ENCODE measurements around the gene EPB41L2.
"Not testable (repeated sequence)": the region's sequence is repeated elsewhere in the genome, so short reads cannot be mapped to it uniquely, and the experiment has no call there.

The EPB41L2 gene

GRCh38 chr6:130811932-130812331 is 251.1 kb downstream of the EPB41L2 start:
- H3K4me2 ChIP-seq (ENCODE audit: low read length) = no peak overlapping the region
- H3K4me1 ChIP-seq = no peaks in the 10 kb centered on the region
- no peak overlapping the region for H2AFZ ChIP-seq
- H3K9me3 ChIP-seq (ENCODE audit: control insufficient read depth, low read length) = no peaks in the 10 kb centered on the region
- H3K36me3 ChIP-seq (ENCODE audit: control insufficient read depth, insufficient read depth, low read length) = no peaks in the 10 kb centered on the region
- no peak overlapping the region for H3K27ac ChIP-seq
- H3K9ac ChIP-seq = no peak overlapping the region
- no peak for TF ChIP-seq CTCF (IDR thresholded peaks at IDR 0.05)
- no peak overlapping the region for H3K4me3 ChIP-seq (ENCODE audit: low read depth, low read length)
- no peaks in the 10 kb centered on the region for H3K27me3 ChIP-seq (ENCODE audit: control insufficient read depth, insufficient read depth, low read length)
- H3K79me2 ChIP-seq = no peaks in the 10 kb centered on the region

- Histone ChIP-seq H3K4me1 (no peaks in the 10 kb centered on the region), H3K9me3 (ENCODE audit: control insufficient read depth, low read length) (no peaks in the 10 kb centered on the region), H3K4me3 (ENCODE audit: low read depth, low read length) (no peak overlapping the region), H2AFZ (no peak overlapping the region), H3K36me3 (ENCODE audit: control insufficient read depth, insufficient read depth, low read length) (no peaks in the 10 kb centered on the region), H3K27ac (no peak overlapping the region), H3K4me2 (ENCODE audit: low read length) (no peak overlapping the region), H3K9ac (no peak overlapping the region), H3K79me2 (no peaks in the 10 kb centered on the region), H3K27me3 (ENCODE audit: control insufficient read depth, insufficient read depth, low read length) (no peaks in the 10 kb centered on the region)
- no peak for TF ChIP-seq CTCF (IDR thresholded peaks at IDR 0.05)
Observed at GRCh38 chr6:130810307-130811030, 252.6 kb downstream of the EPB41L2 start.

GRCh38 chr6:130801368-130801767 is 261.7 kb downstream of the EPB41L2 start:
- H3K27ac ChIP-seq; H3K27me3 ChIP-seq (ENCODE audit: control insufficient read depth, insufficient read depth, low read length); H3K79me2 ChIP-seq; H2AFZ ChIP-seq; H3K4me3 ChIP-seq (ENCODE audit: low read depth, low read length); H3K4me1 ChIP-seq; H3K36me3 ChIP-seq (ENCODE audit: control insufficient read depth, insufficient read depth, low read length); H3K9me3 ChIP-seq (ENCODE audit: control insufficient read depth, low read length); H3K4me2 ChIP-seq (ENCODE audit: low read length); H3K9ac ChIP-seq: not testable (repeated sequence)

GRCh38 chr6:130797061-130797460 is 266.0 kb downstream of the EPB41L2 start:
- Histone ChIP-seq H3K4me1 (no peaks in the 10 kb centered on the region), H3K4me2 (ENCODE audit: low read length) (no peak overlapping the region), H3K36me3 (ENCODE audit: control insufficient read depth, insufficient read depth, low read length) (no peaks in the 10 kb centered on the region), H3K27ac (no peak overlapping the region), H3K4me3 (ENCODE audit: low read depth, low read length) (no peak overlapping the region), H3K27me3 (ENCODE audit: control insufficient read depth, insufficient read depth, low read length) (no peaks in the 10 kb centered on the region), H3K79me2 (no peaks in the 10 kb centered on the region), H2AFZ (no peak overlapping the region), H3K9ac (no peak overlapping the region), H3K9me3 (ENCODE audit: control insufficient read depth, low read length) (peaks cover 7% of the 10 kb centered on the region)
- no peak for TF ChIP-seq CTCF (IDR thresholded peaks at IDR 0.05)

- H3K4me1 ChIP-seq = no peaks in the 10 kb centered on the region
- H3K4me3 ChIP-seq (ENCODE audit: low read depth, low read length) = no peak overlapping the region
- peaks cover 7% of the 10 kb centered on the region for H3K9me3 ChIP-seq (ENCODE audit: control insufficient read depth, low read length)
- no peaks in the 10 kb centered on the region for H3K36me3 ChIP-seq (ENCODE audit: control insufficient read depth, insufficient read depth, low read length)
- H3K9ac ChIP-seq = no peak overlapping the region
- H3K27me3 ChIP-seq (ENCODE audit: control insufficient read depth, insufficient read depth, low read length) = no peaks in the 10 kb centered on the region
- H3K79me2 ChIP-seq = no peaks in the 10 kb centered on the region
- H3K4me2 ChIP-seq (ENCODE audit: low read length) = no peak overlapping the region
- H3K27ac ChIP-seq = no peak overlapping the region
- no peak overlapping the region for H2AFZ ChIP-seq
- TF ChIP-seq CTCF (IDR thresholded peaks at IDR 0.05) = no peak
Observed at GRCh38 chr6:130796313-130796905, 266.6 kb downstream of the EPB41L2 start.
